ENCODE data around the gene SIX3.

SIX3 gene

GRCh38 chr2:44946372-44947027 lies 5.0 kb downstream of the SIX3 start:
- Histone ChIP-seq H2BK5ac (ENCODE audit: low read length) (no peak overlapping the region), H3K9ac (ENCODE audit: low read depth, low read length, poor library complexity) (peak overlapping the region; percentile 15), H3K27me3 (ENCODE audit: control insufficient read depth in 3 of 3, insufficient read depth in 3 of 3, low read depth in 1 of 3, low read length in 3 of 3) (peaks cover 0 to 97% (median 0%) of the 10 kb centered on the region in 3 experiments), H2AFZ (ENCODE audit: low read length) (no peak overlapping the region), H3K14ac (ENCODE audit: low read length) (no peak overlapping the region), H3K36me3 (replicated peaks in 1 of 2; ENCODE audit: control insufficient read depth in 2 of 2, insufficient read depth in 2 of 2, low read length in 2 of 2) (peaks cover 0 to 15% of the 10 kb centered on the region in 2 donors), H3K4me1 (ENCODE audit: control insufficient read depth in 2 of 2, insufficient read depth in 1 of 2, low read depth in 1 of 2, low read length in 2 of 2) (peaks cover 16 to 38% of the 10 kb centered on the region in 2 donors), H3K23ac (ENCODE audit: low read depth, low read length, poor library complexity) (no peak overlapping the region), H3K4ac (ENCODE audit: low read length) (no peak overlapping the region), H2BK12ac (ENCODE audit: low read length) (no peak overlapping the region), H2AK5ac (ENCODE audit: low read depth, low read length) (no peak overlapping the region), H3K4me2 (ENCODE audit: insufficient read depth, low read length, poor library complexity, severe bottlenecking) (peak overlapping the region; percentile 65), H3K18ac (ENCODE audit: low read length) (peak overlapping the region; percentile 1), H4K91ac (ENCODE audit: low read depth, low read length, poor library complexity) (no peak overlapping the region), H2BK120ac (ENCODE audit: low read depth, low read length) (no peak overlapping the region), H2BK15ac (ENCODE audit: low read length) (no peak overlapping the region), H4K8ac (ENCODE audit: low read depth, low read length) (no peak overlapping the region), H3K79me1 (ENCODE audit: low read depth, low read length) (peaks cover 6% of the 10 kb centered on the region), H3K27ac (replicated peaks; ENCODE audit: low read length) (peak overlapping the region; percentile 52), H3K4me3 (ENCODE audit: low read length in 2 of 2) (peak overlapping the region in 1 of 2 donors; percentile 73), H3K9me3 (replicated peaks in 1 of 2; ENCODE audit: control insufficient read depth in 2 of 2, insufficient read depth in 1 of 2, low read depth in 1 of 2, low read length in 2 of 2) (peaks cover 0 to 15% of the 10 kb centered on the region in 2 donors)
- DNase-seq (ENCODE audit: low spot score), result no peak
- WGBS, 2 donors (ENCODE audit: extremely low coverage in 2 of 2, insufficient read length in 2 of 2, insufficient replicate concordance in 1 of 2), result no CpG with 5 or more reads among the region's 11 CpGs

GRCh38 chr2:44947028-44947375 lies 5.5 kb downstream of the SIX3 start:
- no CpG with 5 or more reads among the region's 5 CpGs for WGBS, 2 donors (ENCODE audit: extremely low coverage in 2 of 2, insufficient read length in 2 of 2, insufficient replicate concordance in 1 of 2)

GRCh38 chr2:44948565-44949328 lies 7.2 kb downstream of the SIX3 start:
- Histone ChIP-seq H3K4ac (ENCODE audit: low read length) (no peak overlapping the region), H3K27ac (replicated peaks; ENCODE audit: low read length) (peak overlapping the region; percentile 92), H3K4me1 (ENCODE audit: control insufficient read depth in 2 of 2, insufficient read depth in 1 of 2, low read depth in 1 of 2, low read length in 2 of 2) (peaks cover 10 to 52% of the 10 kb centered on the region in 2 donors), H4K91ac (ENCODE audit: low read depth, low read length, poor library complexity) (no peak overlapping the region), H3K27me3 (ENCODE audit: control insufficient read depth in 3 of 3, insufficient read depth in 3 of 3, low read depth in 1 of 3, low read length in 3 of 3) (peaks cover 0 to 94% (median 5%) of the 10 kb centered on the region in 3 experiments), H4K8ac (ENCODE audit: low read depth, low read length) (no peak overlapping the region), H3K4me2 (ENCODE audit: insufficient read depth, low read length, poor library complexity, severe bottlenecking) (peak overlapping the region; percentile 37), H3K9me3 (replicated peaks in 1 of 2; ENCODE audit: control insufficient read depth in 2 of 2, insufficient read depth in 1 of 2, low read depth in 1 of 2, low read length in 2 of 2) (peaks cover 0 to 14% of the 10 kb centered on the region in 2 donors), H3K36me3 (replicated peaks in 1 of 2; ENCODE audit: control insufficient read depth in 2 of 2, insufficient read depth in 2 of 2, low read length in 2 of 2) (peaks cover 0 to 13% of the 10 kb centered on the region in 2 donors), H3K23ac (ENCODE audit: low read depth, low read length, poor library complexity) (peak overlapping the region; percentile 18), H2AK5ac (ENCODE audit: low read depth, low read length) (peak overlapping the region; percentile 78), H2BK15ac (ENCODE audit: low read length) (peak overlapping the region; percentile 72), H3K9ac (ENCODE audit: low read depth, low read length, poor library complexity) (no peak overlapping the region), H2BK5ac (ENCODE audit: low read length) (no peak overlapping the region), H3K18ac (ENCODE audit: low read length) (peak overlapping the region; percentile 95), H3K79me1 (ENCODE audit: low read depth, low read length) (peaks cover 2% of the 10 kb centered on the region), H2AFZ (ENCODE audit: low read length) (peak overlapping the region; percentile 92), H2BK120ac (ENCODE audit: low read depth, low read length) (no peak overlapping the region), H3K14ac (ENCODE audit: low read length) (no peak overlapping the region), H3K4me3 (ENCODE audit: low read length in 2 of 2) (peak overlapping the region in 1 of 2 donors; percentile 24), H2BK12ac (ENCODE audit: low read length) (no peak overlapping the region)
- DNase-seq (ENCODE audit: low spot score), result no peak
- WGBS, 2 donors (ENCODE audit: extremely low coverage in 2 of 2, insufficient read length in 2 of 2, insufficient replicate concordance in 1 of 2), result no CpG with 5 or more reads among the region's 18 CpGs

More at GRCh38 chr2:44947028-44947375, 5.5 kb downstream of the SIX3 start:
- Histone ChIP-seq H3K9ac (ENCODE audit: low read depth, low read length, poor library complexity) (no peak overlapping the region), H3K27ac (replicated peaks; ENCODE audit: low read length) (no peak overlapping the region), H2BK15ac (ENCODE audit: low read length) (no peak overlapping the region), H3K36me3 (replicated peaks in 1 of 2; ENCODE audit: control insufficient read depth in 2 of 2, insufficient read depth in 2 of 2, low read length in 2 of 2) (peaks cover 0 to 15% of the 10 kb centered on the region in 2 donors), H3K9me3 (replicated peaks in 1 of 2; ENCODE audit: control insufficient read depth in 2 of 2, insufficient read depth in 1 of 2, low read depth in 1 of 2, low read length in 2 of 2) (peaks cover 0 to 15% of the 10 kb centered on the region in 2 donors), H2AFZ (ENCODE audit: low read length) (no peak overlapping the region), H3K4me2 (ENCODE audit: insufficient read depth, low read length, poor library complexity, severe bottlenecking) (no peak overlapping the region), H4K91ac (ENCODE audit: low read depth, low read length, poor library complexity) (no peak overlapping the region), H3K23ac (ENCODE audit: low read depth, low read length, poor library complexity) (no peak overlapping the region), H3K18ac (ENCODE audit: low read length) (no peak overlapping the region), H2BK5ac (ENCODE audit: low read length) (no peak overlapping the region), H3K4ac (ENCODE audit: low read length) (no peak overlapping the region), H3K27me3 (ENCODE audit: control insufficient read depth in 3 of 3, insufficient read depth in 3 of 3, low read depth in 1 of 3, low read length in 3 of 3) (peaks cover 0 to 95% (median 0%) of the 10 kb centered on the region in 3 experiments), H2AK5ac (ENCODE audit: low read depth, low read length) (no peak overlapping the region), H4K8ac (ENCODE audit: low read depth, low read length) (no peak overlapping the region), H3K4me1 (ENCODE audit: control insufficient read depth in 2 of 2, insufficient read depth in 1 of 2, low read depth in 1 of 2, low read length in 2 of 2) (peaks cover 11 to 41% of the 10 kb centered on the region in 2 donors), H3K4me3 (ENCODE audit: low read length in 2 of 2) (no peak overlapping the region), H3K14ac (ENCODE audit: low read length) (no peak overlapping the region), H2BK12ac (ENCODE audit: low read length) (no peak overlapping the region), H2BK120ac (ENCODE audit: low read depth, low read length) (no peak overlapping the region), H3K79me1 (ENCODE audit: low read depth, low read length) (peaks cover 6% of the 10 kb centered on the region)
- DNase-seq (ENCODE audit: low spot score), result no peak

Data from neuronal stem cell (in vitro differentiated cells).